Cerebellar nuclear complex (tissue), 1 donor: Measurements from ENCODE around the gene RNGTT.
A peak's percentile ranks its signal among the peaks of the same experiment; 100 is the strongest.

Source experiments
- DNase-seq, 2 experiments: peaks; one replicate each; lab custom pipeline; 2025; lab: John Stamatoyannopoulos, UW

RNGTT gene

DNA sequence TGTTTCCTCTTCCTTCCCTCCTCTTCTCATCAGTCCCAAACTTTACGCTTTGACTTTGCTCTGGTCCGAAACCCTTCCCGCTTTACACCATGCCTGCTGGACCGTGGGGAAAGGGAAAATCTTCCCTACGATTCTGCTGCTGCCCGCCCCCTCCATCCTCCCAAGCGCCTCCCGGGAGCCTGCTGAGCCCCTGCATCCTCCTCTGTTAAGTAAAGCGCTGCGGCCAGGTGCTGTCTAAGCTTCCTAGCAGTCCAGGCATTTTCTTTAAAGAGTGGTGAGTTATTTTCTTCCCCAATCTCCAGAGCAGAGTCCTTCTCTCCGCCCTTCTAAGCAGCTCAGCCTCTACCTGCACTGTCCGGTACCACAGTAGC is 376.3 kb downstream of the RNGTT start:
- no peak for DNase-seq

DNA sequence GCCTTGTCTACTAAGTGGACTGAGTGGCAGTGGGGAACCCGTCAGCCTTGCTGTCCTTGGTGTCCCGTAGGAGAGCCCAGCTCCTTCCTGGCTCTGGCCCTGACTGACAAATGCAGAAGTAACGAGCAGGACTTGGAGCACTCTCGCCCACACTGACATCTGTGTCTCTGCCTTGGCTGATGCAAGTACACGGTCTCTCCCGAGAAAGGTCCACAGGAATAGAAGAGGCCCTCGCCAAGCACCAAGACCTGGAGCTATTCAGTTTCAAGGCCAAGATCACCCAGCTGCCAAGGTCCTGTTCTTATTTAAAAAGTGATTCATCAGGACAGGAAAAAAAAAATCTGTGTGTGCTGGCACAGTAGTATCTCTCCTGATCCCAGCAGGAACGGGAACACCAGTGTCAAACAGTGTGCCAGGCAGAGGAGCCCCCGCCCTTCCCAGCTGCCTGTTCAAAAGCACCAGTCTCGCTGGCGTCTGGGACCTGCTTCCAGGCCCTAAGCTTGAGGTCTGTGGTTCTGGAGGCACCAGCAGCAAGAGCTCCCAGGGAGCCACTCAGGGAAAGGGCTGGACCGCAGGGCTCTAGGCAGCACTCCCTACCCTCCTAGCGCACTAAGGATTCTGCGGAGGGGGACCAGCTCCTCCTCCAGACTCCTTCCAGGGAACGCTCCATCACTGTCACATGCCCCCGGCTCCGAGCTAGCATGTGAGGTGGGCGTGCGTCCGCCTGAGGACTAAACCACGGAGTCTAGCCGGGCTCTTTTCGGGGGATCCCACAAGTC is 376.9 kb downstream of the RNGTT start:
- DNase-seq: no peak

DNA sequence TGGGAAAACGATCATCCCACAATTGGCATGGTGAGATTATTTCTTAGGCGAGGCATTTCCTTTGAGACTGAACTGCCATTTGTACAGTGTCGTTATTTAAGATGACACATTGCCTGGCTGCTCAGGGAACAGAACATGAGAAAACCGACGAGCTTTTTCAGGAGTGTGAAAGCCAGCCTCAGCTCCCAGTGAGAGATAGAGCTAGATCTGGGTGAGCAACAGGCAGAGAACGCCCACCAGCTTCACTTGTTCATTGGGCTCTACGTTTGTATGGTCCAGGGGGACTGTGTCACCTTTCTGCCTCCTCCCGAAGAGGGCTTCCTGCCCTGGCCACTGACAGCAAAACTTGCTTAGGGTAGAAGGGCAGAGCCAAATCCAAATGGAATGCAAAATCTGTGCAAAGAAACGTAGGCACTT is 378.1 kb downstream of the RNGTT start:
- no peak for DNase-seq

DNA sequence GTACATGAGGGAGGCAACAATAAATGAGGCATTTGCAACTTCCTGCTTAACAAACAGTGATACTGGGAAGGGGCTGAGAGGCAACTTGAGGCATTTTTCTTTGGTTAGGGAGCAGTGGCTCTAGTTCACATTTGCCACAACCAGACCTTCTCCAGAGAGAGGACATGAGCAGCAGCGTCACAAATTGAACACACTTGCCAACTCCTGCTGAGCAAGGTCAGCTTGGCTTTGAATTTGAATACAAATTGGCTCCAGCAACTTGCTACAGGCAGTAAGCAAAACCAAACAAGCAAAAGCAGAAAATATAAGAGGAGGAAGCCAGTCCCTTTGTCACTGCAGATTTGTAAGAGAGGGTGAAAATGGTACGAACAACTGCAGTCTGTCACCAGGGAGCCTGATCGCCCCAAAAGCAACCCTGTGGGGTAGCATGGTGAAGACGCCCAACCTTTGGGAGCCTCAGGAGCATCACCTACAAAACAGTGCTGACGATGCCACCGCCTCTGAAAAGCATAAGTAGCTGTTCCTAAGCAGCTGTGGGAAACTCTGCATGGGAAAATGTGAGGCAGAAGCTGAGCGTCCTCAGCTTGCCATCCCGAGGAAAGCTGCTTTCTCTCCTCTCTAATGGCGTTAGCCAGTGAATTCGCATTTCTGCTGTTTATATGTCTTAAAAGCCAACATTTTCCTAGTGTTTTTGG is 378.7 kb downstream of the RNGTT start:
- no peak for DNase-seq

DNA sequence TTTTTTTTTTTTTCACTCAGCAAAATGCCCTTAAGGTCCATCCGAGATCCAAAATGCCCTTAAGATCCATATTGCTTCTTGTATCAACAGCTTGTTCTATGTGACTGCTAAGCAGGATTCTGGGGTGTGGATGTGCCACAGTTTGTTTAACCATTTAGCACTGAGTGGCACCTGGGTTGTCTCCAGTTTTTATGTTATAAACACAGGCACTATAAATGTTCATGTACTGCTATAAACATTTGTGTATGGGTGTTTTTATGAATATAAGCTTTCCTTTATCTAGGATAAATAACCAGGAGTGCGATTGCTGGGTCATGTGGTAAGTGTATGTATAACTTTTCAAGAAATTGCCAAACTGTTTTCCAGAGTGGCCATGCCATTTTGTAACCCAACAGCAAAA is 386.0 kb downstream of the RNGTT start:
- no peak for DNase-seq

DNA sequence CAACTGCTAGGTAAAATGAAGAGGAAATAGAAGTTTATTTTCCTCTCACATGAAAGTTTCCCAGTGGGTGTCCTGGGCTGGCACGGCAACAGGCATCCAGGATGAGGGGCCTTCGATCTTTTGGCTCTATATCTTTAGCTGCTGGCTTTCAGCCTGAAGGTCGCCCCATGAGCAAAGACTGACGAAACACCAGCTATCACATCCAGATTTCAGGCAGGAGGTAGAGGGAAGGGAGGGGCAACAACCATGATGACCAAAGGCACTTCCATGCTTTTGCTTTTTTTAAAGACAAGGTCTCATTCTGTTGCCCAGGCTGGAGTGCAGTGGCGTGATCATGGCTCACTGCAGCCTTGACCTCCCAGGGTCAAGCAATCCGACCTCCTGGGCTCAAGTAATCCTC is 387.9 kb downstream of the RNGTT start:
- no peak for DNase-seq

DNA sequence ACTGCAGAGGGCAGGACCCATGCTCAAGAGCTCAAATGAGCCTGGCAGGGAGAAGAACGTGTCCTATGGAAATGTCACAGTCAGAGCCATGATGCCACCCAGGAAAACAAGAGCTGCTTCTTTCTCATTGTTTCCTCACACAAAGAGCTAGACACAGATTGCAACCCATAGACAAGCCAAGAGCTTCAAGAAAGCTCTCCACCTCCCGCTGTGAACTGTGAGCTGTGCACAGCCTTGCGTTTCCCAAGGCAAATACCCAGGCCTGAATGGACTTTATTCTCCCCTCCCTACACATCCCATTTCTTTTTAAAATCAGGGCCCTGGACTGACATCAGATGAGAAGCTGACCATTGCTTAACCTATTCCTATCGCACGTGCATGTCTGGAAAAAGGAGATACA is 388.8 kb downstream of the RNGTT start:
- DNase-seq: no peak

DNA sequence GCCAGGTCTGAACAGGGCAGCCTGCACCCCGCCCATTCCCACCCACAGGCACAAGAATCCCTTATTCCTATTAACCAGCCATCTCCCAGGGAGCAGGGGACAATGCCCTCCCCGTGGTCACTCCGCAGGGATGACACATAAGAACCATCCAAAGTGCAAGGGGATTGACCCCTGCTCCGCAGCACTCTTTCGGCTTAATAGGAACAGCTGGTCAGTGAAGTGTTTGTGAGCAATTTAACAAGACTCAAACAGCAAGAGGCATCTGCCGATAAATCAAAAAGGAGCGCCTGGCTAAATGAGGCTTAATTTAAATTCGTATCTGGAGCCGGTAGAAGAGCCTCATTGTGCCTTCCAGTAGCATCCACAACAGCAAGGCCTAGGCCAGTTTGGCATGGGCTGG is 389.4 kb downstream of the RNGTT start:
- no peak for DNase-seq

DNA sequence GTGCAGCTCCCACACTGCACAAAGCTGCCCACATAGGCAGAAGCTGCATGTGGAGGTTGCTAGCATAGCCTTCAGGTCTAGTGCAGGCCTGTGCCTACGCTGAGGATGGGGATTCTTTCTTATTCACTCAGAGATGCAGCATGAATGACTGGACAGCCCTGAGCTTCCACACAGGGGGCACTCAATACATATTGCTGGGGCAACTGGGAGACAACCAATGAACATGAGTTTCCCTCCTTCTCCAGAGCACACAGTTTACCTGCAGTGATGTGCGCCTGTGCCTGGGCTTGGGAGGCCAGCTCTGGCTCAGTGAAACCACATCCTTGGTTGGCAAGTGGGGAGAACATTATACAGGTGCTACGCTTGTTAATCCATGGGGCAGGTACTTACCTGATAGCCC is 389.9 kb downstream of the RNGTT start:
- DNase-seq: no peak

DNA sequence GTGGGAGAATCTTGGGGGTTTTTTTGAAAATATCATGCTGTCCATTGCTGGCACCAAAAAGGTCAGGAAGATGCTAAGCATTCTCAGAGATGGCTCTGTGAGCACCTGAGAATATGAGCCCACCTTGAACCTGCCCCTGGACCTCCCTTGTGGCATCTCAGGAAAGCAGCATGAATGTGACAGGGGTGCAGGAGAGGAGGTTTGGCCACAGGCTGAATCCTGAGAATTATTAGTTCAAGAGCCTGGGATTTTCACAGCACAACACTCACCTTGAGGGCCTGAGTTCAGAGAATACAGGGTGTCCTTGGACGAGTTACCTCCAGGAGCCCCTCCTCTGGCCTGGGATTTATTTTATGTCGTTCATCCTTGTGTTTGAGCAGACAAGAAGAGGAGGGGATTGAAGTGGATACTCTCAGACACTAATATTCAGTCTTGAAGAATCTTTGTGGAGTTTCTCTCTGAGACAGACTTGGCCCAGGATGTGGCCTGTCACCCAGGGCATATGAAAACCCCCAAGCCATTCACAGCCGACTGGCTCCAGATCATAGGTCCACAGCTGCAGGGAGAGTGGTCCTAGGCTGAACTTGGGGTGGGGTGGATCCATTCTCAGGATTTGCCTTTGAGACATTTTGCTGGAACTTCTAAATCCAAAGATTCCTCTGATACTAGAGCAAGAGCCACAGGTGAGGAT is 390.8 kb downstream of the RNGTT start:
- DNase-seq: no peak

DNA sequence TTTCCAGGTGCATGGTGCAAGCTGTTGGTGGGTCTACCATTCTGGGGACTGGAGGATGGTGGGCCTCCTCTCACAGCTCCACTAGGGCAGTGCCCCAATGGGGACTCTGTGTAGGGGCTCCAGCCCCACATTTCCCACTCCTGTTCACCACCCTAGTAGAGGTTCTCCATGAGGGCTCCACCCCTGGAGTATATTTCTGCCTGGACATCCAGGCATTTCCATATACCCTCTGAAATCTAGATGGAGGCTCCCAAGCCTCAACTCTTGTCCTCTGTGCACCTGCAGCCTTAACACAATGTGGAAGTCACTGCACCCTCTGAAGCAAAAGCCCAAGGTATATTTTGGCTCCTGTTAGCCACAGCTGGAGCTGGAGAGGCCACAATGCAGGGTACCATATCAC is 393.5 kb downstream of the RNGTT start:
- DNase-seq: no peak

DNA sequence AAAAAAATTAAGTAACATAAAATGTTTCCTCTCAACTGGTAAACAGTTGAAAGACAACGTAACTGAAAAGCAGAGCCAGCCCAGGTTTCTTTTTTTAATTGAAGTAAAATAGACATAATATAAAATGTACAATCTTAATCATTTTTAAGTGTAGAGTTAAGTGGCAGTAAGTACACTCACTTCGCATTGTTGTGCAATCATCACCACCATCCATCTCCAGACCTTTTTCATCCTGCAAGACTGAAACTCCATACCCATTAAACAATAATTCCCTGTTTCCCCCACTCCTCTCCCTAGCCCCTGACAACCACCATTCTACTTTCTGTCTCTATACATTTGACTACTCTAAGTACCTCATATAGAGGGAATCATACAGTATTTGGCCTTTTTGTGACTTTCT is 395.7 kb downstream of the RNGTT start:
- no peak for DNase-seq

DNA sequence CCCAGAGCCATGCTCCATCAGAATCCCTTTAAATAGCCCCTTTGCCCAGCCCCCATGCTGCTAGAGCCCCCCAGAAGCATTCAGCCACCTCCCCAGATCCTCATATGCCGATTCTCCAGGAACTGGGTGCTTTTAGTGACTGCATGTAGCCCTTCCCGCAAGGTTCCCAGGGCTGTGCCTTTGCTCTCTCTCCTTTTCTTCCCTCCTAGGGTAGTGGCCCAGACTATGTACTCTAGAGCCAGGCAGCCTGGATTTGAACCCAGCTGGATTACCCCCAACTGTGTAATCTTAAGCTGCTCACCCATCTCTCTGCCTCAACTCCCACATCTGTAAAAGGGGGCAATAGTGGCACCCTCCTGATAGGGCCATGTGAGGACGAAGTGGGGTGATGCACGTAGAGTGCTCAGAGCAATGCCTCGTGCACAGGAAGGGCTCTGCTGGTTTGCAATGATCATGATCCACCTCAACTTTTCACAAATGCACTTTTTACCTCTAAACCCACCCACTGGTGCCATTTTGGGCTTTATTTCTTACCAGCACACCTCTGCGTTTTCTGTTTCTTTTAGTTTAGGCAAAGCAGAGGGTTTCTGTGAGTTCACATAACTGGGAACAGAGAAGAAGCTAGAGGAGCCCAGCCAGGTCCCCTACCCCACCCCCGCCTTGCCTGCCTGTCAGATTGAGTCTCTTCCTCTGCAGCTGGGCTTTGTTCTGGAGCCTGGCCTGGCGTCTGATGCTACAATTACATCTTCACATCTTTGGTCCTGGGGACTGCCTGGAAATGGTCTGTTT is 396.5 kb downstream of the RNGTT start:
- DNase-seq: no peak

DNA sequence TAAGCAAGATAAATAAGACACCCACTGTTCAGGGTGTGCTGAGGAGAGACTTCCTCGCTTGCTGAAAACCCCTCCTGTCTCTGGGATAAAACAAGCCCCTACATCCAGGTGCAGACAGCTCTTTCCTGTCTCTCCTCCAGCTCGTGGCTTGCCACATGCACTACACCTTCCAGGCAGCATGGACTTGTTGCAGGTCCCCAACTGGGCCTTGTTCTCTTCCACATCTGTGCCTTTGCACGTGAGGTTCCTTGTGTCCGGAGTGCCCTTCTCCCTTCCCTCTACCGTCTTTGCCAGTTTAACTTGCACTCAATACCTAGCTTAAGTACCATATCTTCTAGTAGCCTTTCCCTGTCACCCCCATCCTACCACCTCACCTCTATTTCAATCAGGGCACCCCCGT is 397.6 kb downstream of the RNGTT start:
- no peak for DNase-seq

DNA sequence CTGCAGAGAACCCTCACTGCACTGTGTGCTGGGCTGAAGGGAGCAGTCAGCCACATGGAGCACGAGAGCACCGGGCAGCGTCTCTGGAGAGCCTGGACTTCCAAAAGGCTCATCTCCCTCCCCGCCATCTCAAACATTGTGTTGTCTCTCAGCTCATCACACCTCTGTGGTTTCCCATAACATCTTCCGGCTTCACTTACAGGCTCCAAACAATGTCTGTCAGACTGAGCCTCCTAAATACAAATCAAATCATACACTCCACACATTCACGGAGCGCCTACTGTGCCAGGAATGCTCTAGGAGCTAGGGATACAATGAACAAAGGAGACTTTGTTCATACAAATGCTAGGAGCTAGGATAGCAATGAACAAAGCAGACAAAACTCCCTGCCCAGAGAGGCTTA is 398.0 kb downstream of the RNGTT start:
- no peak for DNase-seq

DNA sequence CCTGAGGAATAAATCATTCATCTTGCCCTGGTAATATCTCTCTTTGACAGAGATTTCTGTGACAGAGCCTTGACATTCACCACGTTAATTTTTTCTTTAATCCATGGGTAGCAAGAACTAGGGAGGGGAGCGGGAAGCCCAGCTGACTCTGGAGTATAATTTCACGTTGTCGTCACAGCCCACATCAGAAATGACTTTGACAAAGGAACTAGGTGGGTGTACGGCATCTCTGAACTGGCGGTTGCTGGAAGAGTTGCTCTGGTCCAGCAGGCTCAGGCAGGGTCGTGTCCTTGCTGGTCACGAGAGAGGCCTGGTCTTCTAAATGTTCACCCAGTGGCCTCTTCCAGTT is 400.2 kb downstream of the RNGTT start:
- DNase-seq: no peak

DNA sequence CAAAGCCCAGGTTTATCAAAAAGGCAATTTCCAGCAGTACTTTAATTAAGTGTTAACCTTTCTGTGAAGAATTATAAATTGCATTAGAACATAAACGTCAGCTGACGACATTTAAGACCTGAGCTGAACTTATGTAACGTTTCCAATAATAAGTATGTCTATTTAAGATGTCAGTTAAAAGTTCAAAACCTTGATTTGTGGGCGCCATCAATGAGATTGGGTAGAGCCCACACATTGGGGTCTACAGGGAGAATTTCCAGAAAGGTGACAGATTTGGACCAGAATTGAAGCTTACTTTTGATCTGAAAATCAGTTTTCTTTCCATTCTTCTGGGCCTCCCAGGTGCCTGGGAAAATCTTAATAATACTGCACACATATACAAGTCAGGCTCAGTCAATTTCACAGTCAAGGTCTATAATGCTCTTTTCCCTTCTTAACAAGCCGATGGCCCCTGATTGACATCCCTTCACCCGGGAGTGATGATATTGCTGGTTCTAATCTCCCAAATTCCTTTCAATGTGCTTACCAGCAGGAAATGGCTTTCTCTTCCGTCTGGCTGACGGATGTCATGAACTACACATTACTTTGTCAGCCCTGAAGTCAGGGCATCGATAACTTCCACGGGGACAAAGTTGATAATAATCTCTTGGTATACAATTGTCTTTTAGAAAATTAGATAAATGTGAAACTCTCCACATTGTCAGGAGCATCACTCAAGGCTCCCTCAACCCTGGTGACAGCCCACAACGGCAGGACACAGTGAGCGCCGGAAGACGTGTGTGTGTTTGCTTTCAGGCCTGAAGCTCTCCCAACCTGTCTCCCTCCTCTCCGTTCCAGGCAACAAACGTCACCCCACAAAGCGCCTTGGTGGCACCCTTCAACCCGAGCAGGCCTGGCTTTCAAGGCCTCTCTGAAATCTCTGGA is 400.8 kb downstream of the RNGTT start:
- DNase-seq: no peak

DNA sequence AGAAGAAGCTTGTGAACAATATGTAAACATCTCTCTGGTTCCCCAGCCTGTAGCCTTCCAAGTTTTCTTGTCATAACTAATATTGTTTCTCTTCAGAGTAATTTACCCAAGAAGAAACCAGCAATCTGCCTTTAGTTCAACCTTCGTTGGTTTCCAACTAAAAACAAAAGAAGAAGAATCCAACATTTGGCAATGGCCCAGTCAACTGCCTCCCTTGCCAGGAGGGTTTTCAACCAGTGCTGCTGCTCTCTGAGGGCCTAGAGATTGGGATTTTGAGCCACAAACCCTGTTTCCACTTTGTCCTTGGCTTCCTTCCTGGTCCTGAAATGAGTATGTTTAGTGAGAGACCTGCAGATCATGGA is 401.5 kb downstream of the RNGTT start:
- DNase-seq: no peak

DNA sequence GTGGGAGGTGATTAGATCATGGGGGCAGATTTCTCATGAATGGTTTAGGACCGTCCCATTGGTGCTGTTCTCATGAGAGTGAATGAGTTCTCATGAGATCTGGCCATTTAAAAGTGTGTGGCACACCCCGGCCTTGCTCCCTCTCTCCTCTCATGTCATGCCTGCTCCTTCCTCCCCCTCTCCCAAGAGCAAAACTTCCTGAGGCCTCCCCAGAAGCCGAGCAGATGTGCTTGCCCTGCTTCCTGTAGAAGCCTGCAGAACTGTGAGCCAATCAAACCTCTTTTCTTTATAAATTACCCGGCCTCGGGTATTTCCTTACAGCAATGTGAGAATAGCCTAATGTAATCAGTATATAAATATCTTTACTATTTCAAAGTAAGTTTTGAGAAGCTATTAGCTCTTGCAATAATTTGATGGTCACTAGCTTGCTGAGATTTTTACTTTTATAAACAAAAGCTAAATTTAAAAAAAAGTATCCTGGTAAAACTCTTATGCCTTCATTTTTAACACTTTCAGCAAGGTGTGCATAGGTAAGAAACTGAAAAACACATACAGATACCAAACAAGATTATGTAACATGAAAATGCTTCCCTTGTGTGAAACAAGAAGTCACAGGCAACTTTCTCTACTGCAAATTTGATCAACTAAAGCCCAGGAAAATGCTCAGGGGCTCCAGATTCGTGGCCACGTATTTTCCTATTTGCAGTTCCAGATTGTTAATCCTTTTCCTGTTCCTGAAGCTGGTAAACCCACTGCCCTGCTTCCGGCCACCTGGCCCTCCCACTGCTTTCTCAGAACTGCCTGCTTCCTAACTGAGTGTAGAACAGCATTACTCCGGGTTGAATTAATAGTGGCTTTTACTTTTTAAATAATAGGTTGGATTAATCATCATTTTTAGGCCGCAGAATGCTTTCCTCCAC is 402.1 kb downstream of the RNGTT start:
- DNase-seq: peak in 1 of 2 experiments; percentile 28
